Measurements from ENCODE around the gene NCAPG2. TPM values are rescaled to one million over a fixed set of nuclear protein-coding genes. Genes with fewer than 3 reads are reported as not detected.

Gene NCAPG2
- total RNA-seq, 1 experiment from 2014 or later: 99.4 TPM

DNA sequence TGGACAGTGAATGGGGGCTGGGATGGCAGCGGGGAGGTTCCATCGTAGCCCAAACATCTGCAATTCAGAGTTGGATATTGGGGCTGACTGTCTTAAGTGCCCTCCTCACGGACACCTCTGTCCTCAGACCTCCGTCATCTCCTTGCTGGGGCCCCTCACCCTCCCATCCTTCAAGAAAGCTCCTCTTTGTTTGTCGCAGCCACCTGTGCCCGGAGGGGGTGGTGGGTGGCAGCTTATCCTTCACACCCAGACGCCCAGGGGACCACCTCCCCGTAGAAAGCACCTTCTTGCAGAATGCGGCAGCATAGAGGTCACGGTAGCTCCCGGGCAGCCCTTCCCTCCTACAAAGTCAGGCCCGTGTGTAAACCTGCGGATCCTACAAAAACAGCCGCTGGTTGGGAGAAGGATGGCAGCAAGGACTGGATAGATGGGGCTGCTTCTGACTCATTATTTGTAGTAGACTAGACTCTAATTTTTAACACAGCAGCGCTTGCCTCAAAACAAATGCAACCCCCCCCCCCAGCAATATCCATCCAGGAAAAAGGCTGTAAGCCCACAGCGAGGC lies 115.6 kb downstream of the NCAPG2 start:
- H3K4me2 ChIP-seq (ENCODE audit: insufficient read depth, insufficient read length, low read length): peak overlapping the region; percentile 19
- no peaks in the 10 kb centered on the region for H3K4me1 ChIP-seq (ENCODE audit: insufficient read depth, low read length)
- no CpG with 5 or more reads among the region's 16 CpGs for WGBS (ENCODE audit: extremely low coverage, insufficient read length, low lambda C conversion rate)
- H3K23ac ChIP-seq (ENCODE audit: insufficient read length, low read depth, low read length): no peak overlapping the region
- no peak overlapping the region for H4K5ac ChIP-seq (ENCODE audit: insufficient read length, low read depth, low read length)
- no peak overlapping the region for H3T11ph ChIP-seq (ENCODE audit: low read length)
- H2BK20ac ChIP-seq (ENCODE audit: low read depth, low read length, poor library complexity, severe bottlenecking): no peak overlapping the region
- peaks cover 27% of the 10 kb centered on the region for H3K27me3 Mint-ChIP-seq (ENCODE audit: low read depth)
- H3K18ac ChIP-seq (ENCODE audit: insufficient read length, low read depth, low read length): no peak overlapping the region
- H3K27me3 ChIP-seq (ENCODE audit: insufficient read depth, low read length): peaks cover 47% of the 10 kb centered on the region; the same call in 1 of the 2 replicates
- no peak overlapping the region for H4K8ac ChIP-seq (replicated peaks; ENCODE audit: insufficient read length, low read depth, low read length)
- H2BK5ac ChIP-seq (ENCODE audit: insufficient read length, low read length): no peak overlapping the region
- DNase-seq: no peak
- no peaks in the 10 kb centered on the region for H3K79me2 ChIP-seq (ENCODE audit: insufficient read depth, low read length)
- H3K36me3 Mint-ChIP-seq (ENCODE audit: insufficient read depth in 1 of 3, low read depth in 3 of 3): no peaks in the 10 kb centered on the region; a peak in 1 of 7 replicates
- H3K23me2 ChIP-seq (ENCODE audit: insufficient read length, low read depth, low read length, poor library complexity, severe bottlenecking): peaks cover 3% of the 10 kb centered on the region
- H3K9me3 Mint-ChIP-seq: peaks cover 0 to 4% of the 10 kb centered on the region in 2 experiments; a peak in 3 of 5 replicates
- no peak overlapping the region for H4K91ac ChIP-seq (ENCODE audit: insufficient read length, low read depth, low read length)
- H3K4me3 Mint-ChIP-seq: peak overlapping the region; percentile 49 to 75
- H3K79me1 ChIP-seq (ENCODE audit: insufficient read depth, low read depth, low read length, poor library complexity, severe bottlenecking): no peaks in the 10 kb centered on the region
- no peaks in the 10 kb centered on the region for H4K20me1 ChIP-seq (ENCODE audit: control insufficient read depth, insufficient read depth, insufficient read length)
- H3K9ac ChIP-seq (ENCODE audit: extremely low read depth, insufficient read length, low read length): no peak overlapping the region
- TF ChIP-seq, protein P1, sequence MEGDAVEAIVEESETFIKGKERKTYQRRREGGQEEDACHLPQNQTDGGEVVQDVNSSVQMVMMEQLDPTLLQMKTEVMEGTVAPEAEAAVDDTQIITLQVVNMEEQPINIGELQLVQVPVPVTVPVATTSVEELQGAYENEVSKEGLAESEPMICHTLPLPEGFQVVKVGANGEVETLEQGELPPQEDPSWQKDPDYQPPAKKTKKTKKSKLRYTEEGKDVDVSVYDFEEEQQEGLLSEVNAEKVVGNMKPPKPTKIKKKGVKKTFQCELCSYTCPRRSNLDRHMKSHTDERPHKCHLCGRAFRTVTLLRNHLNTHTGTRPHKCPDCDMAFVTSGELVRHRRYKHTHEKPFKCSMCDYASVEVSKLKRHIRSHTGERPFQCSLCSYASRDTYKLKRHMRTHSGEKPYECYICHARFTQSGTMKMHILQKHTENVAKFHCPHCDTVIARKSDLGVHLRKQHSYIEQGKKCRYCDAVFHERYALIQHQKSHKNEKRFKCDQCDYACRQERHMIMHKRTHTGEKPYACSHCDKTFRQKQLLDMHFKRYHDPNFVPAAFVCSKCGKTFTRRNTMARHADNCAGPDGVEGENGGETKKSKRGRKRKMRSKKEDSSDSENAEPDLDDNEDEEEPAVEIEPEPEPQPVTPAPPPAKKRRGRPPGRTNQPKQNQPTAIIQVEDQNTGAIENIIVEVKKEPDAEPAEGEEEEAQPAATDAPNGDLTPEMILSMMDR (conservative IDR thresholded peaks at IDR 0.05): no peak
- H2BK120ac ChIP-seq (ENCODE audit: low read depth, low read length, poor library complexity, severe bottlenecking): no peak overlapping the region
- H2AFZ ChIP-seq (ENCODE audit: low read length): no peak overlapping the region
- no peak overlapping the region for H3K4ac ChIP-seq (ENCODE audit: low read depth, low read length)
- H3K14ac ChIP-seq (ENCODE audit: insufficient read depth, low read length): no peak overlapping the region
- H3K4me1 Mint-ChIP-seq: peaks cover 11 to 27% of the 10 kb centered on the region in 2 experiments
- no peaks in the 10 kb centered on the region for H3K9me3 ChIP-seq (ENCODE audit: control insufficient read depth, low read depth, low read length)
- no peak overlapping the region for H2BK12ac ChIP-seq (ENCODE audit: insufficient read length, low read depth, low read length)
- no peak overlapping the region for H2BK15ac ChIP-seq (ENCODE audit: low read depth, low read length)
- H3K27ac Mint-ChIP-seq: no peak overlapping the region
- no peak overlapping the region for H3K56ac ChIP-seq (ENCODE audit: insufficient read length, low read depth, low read length)
- H2AK5ac ChIP-seq (ENCODE audit: insufficient read length, low read length): no peak overlapping the region
- no peak overlapping the region for H3K27ac ChIP-seq (ENCODE audit: insufficient read length, low read depth, low read length)
